ENCODE results near the gene ATG4B.

DNA sequence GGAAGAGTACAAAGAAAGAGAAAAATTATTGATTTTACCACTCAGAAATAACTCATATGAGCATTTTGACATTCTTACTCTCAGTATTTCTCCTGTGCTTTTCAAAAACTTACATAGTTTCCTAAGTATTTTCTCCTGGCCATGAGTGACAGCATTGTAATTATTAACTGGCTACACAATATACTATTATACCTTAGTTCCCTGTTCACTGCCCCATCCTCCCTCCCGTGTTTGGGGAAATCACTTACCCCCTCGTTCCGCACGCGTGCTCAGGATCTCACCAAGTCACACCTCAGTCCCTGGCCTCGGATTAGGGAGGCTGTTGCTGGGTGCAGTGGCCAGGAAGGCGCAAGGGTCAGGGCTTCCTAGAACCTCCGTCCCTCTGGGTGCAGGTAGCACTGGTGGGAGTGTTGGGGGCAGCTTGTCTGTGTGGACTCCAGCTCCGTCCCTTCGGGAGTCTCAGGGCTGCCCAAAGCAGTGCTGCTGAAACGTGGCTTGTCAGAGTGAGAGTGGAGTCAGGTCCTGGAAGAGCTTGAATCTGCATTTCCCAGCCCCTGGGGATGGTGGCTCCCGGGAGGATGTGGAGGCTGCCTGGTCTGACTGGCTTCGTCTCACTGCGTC, 23.2 kb downstream of the ATG4B start:
- TF ChIP-seq, protein P1, sequence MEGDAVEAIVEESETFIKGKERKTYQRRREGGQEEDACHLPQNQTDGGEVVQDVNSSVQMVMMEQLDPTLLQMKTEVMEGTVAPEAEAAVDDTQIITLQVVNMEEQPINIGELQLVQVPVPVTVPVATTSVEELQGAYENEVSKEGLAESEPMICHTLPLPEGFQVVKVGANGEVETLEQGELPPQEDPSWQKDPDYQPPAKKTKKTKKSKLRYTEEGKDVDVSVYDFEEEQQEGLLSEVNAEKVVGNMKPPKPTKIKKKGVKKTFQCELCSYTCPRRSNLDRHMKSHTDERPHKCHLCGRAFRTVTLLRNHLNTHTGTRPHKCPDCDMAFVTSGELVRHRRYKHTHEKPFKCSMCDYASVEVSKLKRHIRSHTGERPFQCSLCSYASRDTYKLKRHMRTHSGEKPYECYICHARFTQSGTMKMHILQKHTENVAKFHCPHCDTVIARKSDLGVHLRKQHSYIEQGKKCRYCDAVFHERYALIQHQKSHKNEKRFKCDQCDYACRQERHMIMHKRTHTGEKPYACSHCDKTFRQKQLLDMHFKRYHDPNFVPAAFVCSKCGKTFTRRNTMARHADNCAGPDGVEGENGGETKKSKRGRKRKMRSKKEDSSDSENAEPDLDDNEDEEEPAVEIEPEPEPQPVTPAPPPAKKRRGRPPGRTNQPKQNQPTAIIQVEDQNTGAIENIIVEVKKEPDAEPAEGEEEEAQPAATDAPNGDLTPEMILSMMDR (IDR thresholded peaks at IDR 0.05), result no peak
- TF ChIP-seq POLR2A (IDR thresholded peaks at IDR 0.05), result no peak

Data from thyroid gland (tissue), 4 donors.